ENCODE results near the gene ZBTB40.

- TF ChIP-seq JUN (CRISPR knock-in tag; IDR thresholded peaks at IDR 0.05) (no peak), FOXP1 (CRISPR knock-in tag; IDR thresholded peaks at IDR 0.05; ENCODE audit: borderline replicate concordance) (no peak), ETV6 (CRISPR knock-in tag; IDR thresholded peaks at IDR 0.05) (no peak)
- TF ChIP-seq, protein P1, sequence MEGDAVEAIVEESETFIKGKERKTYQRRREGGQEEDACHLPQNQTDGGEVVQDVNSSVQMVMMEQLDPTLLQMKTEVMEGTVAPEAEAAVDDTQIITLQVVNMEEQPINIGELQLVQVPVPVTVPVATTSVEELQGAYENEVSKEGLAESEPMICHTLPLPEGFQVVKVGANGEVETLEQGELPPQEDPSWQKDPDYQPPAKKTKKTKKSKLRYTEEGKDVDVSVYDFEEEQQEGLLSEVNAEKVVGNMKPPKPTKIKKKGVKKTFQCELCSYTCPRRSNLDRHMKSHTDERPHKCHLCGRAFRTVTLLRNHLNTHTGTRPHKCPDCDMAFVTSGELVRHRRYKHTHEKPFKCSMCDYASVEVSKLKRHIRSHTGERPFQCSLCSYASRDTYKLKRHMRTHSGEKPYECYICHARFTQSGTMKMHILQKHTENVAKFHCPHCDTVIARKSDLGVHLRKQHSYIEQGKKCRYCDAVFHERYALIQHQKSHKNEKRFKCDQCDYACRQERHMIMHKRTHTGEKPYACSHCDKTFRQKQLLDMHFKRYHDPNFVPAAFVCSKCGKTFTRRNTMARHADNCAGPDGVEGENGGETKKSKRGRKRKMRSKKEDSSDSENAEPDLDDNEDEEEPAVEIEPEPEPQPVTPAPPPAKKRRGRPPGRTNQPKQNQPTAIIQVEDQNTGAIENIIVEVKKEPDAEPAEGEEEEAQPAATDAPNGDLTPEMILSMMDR (IDR thresholded peaks at IDR 0.05) = no peak
- TF ChIP-seq, protein P2, sequence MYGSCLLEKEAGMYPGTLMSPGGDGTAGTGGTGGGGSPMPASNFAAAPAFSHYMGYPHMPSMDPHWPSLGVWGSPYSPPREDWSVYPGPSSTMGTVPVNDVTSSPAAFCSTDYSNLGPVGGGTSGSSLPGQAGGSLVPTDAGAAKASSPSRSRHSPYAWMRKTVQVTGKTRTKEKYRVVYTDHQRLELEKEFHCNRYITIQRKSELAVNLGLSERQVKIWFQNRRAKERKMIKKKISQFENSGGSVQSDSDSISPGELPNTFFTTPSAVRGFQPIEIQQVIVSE (CRISPR knock-in tag; IDR thresholded peaks at IDR 0.05; ENCODE audit: borderline replicate concordance) = no peak
- TF ChIP-seq, protein P3, sequence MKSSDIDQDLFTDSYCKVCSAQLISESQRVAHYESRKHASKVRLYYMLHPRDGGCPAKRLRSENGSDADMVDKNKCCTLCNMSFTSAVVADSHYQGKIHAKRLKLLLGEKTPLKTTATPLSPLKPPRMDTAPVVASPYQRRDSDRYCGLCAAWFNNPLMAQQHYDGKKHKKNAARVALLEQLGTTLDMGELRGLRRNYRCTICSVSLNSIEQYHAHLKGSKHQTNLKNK (CRISPR knock-in tag; IDR thresholded peaks at IDR 0.05) = no peak
Observed at GRCh38 chr1:22411589-22411988, 40.1 kb upstream of the ZBTB40 start.
